Fibroblast of the aortic adventitia (primary cell): ENCODE results near the gene PLCB3. TPM values are rescaled to one million over a fixed set of nuclear protein-coding genes. Genes with fewer than 3 reads are reported as not detected.

Experiments used
- DNase-seq: peaks from one replicate; pipeline ENCODE4 v3.0.0-alpha.2; 2010; ENCODE audit warnings: low read depth
- H3K4me3 ChIP-seq: 2 replicates; pipeline ENCODE4 v1.5.1; 2011; ENCODE audit warnings: low read depth, mild to moderate bottlenecking, control low read depth, low read length, moderate library complexity
- total RNA-seq: library from RNA; depleted of rRNA; stranded (reverse); fragments of >200 nt; gene quantifications from 2 replicates; pipeline ENCODE4 v1.2.3, GENCODE V29; 2012; ENCODE audit warnings: low replicate concordance
- TF ChIP-seq, protein P1 (sequence below): IDR thresholded peaks from 2 replicates; pipeline ENCODE4 v1.5.1; 2011; ENCODE audit warnings: mild to moderate bottlenecking, low read length, control low read depth, inconsistent platforms; ENCODE audit not compliant: insufficient read depth

The PLCB3 gene
- total RNA-seq, 1 donor: 47.5 TPM

DNA sequence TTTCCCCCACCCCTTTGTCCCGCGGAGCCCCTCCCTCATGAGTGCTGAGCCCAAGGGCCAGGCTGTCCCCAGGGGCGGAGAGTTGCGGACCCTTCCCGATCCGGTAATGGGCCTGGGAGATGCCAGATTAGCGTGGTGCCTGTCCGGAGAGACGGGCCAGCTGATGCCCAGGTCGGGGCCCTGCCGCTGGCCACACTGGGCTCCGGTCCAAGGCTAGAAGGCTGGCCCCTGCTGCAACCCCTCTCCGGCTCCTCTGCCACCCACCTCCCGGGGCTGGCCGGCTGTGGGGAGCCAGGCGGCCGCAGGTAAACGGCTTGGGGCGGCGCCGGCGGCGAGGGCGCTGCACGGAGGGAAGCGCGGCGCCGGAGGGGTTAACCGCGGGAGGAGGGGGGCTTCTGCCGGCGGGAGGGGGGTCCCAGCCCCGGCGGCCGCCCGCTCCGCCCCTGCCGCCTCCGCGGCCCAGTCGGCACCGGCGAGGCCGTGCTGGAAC is 40.0 kb downstream of the PLCB3 start, which contains the start of gene KCNK4:
Gene KCNK4, plus strand, starts transcription at position 41 of the 490 bp plus-strand sequence. CDS start 1,717 bp downstream, outside the sequence.
- no peak for DNase-seq
- peak within 1 kb of the TSS; percentile 40 for H3K4me3 ChIP-seq
- TF ChIP-seq, protein P1, sequence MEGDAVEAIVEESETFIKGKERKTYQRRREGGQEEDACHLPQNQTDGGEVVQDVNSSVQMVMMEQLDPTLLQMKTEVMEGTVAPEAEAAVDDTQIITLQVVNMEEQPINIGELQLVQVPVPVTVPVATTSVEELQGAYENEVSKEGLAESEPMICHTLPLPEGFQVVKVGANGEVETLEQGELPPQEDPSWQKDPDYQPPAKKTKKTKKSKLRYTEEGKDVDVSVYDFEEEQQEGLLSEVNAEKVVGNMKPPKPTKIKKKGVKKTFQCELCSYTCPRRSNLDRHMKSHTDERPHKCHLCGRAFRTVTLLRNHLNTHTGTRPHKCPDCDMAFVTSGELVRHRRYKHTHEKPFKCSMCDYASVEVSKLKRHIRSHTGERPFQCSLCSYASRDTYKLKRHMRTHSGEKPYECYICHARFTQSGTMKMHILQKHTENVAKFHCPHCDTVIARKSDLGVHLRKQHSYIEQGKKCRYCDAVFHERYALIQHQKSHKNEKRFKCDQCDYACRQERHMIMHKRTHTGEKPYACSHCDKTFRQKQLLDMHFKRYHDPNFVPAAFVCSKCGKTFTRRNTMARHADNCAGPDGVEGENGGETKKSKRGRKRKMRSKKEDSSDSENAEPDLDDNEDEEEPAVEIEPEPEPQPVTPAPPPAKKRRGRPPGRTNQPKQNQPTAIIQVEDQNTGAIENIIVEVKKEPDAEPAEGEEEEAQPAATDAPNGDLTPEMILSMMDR: no peak

- no peak for DNase-seq
- TF ChIP-seq, protein P1: no peak
- peak overlapping the region; percentile 40 for H3K4me3 ChIP-seq
These were observed 40.6 kb downstream of the PLCB3 start for GRCh38 chr11:64291752-64292459.

GRCh38 chr11:64292460-64293254 is 41.3 kb downstream of the PLCB3 start:
- TF ChIP-seq, protein P1: no peak
- peak overlapping the region; percentile 13 for H3K4me3 ChIP-seq
- DNase-seq: no peak

- no peak overlapping the region for H3K4me3 ChIP-seq
- TF ChIP-seq, protein P1: no peak
- DNase-seq: no peak
These were observed 43.4 kb downstream of the PLCB3 start for GRCh38 chr11:64294774-64295173.

GRCh38 chr11:64295760-64296159 is 44.4 kb downstream of the PLCB3 start:
- TF ChIP-seq, protein P1: no peak
- DNase-seq: no peak
- H3K4me3 ChIP-seq: no peak overlapping the region

DNA sequence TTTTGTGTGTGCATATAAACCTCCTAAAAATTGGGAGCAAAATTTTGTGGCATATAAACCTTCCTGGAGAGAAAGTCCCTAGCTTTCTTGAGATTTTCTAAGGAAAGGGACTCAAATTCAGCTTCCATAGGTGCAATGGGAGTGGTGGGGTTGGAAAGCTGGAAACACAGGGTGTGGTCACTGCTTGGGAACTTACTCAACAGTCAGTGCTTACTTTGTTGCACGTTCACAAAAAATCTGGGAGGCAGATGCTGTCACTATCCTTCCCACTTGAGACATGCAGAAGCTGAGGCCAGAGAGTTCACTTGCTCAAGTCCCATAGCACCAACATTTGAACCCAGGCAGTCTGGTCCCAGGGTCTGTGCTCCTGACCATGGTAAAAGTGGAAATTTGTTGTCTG is 44.9 kb downstream of the PLCB3 start:
- DNase-seq: no peak
- no peak overlapping the region for H3K4me3 ChIP-seq
- TF ChIP-seq, protein P1: no peak
